Measurements from ENCODE around the gene SFXN3. TPM values are rescaled to one million over a fixed set of nuclear protein-coding genes. Genes with fewer than 3 reads are reported as not detected.

SFXN3 gene
- total RNA-seq, 1 experiment from 2014 or later = 35.2 TPM

GRCh38 chr10:100983868-100984671 lies 47.0 kb upstream of the SFXN3 start:
- no peaks in the 10 kb centered on the region for H3K27me3 ChIP-seq (ENCODE audit: insufficient read depth, low read depth)
- CTCF ChIA-PET = interaction anchor here (1.1 kb wide), 1 partner anchor 13 kb away, joined by 4 read pairs; no protein-coding TSS in a partner anchor
- H3K4me2 ChIP-seq = no peak overlapping the region
- no peak overlapping the region for H2AFZ ChIP-seq
- H3K4me1 ChIP-seq (replicated peaks; ENCODE audit: insufficient read depth) = peaks cover 4% of the 10 kb centered on the region
- no peaks in the 10 kb centered on the region for H4K20me1 ChIP-seq (ENCODE audit: insufficient read depth)
- no peaks in the 10 kb centered on the region for H3K9me2 ChIP-seq (ENCODE audit: insufficient read depth)
- H3K9me3 ChIP-seq (ENCODE audit: insufficient read depth, low read depth) = no peaks in the 10 kb centered on the region
- no peak overlapping the region for H3K4me3 ChIP-seq
- POLR2A ChIA-PET (ENCODE audit: unreplicated experiment) = no interaction called here
- no peak for TF ChIP-seq EZH2 (IDR thresholded peaks at IDR 0.05; ENCODE audit: low read depth)
- no peak for TF ChIP-seq CTCF (conservative IDR thresholded peaks at IDR 0.05)
- H3K36me3 ChIP-seq (ENCODE audit: low read depth) = no peaks in the 10 kb centered on the region
- DNase-seq = no peak
- no peak overlapping the region for H3K27ac ChIP-seq
- H3F3A ChIP-seq (ENCODE audit: insufficient read depth, low read depth) = no peaks in the 10 kb centered on the region
- BruUV-seq (replicated peaks) = no TSS peak
- peaks cover 33% of the 10 kb centered on the region for H3K79me2 ChIP-seq (ENCODE audit: low read depth)
- intact Hi-C loops (cut with micrococcal nuclease; ENCODE audit: unreplicated experiment) = no loop called here

- Histone ChIP-seq H3K4me1 (replicated peaks; ENCODE audit: insufficient read depth) (peaks cover 4% of the 10 kb centered on the region), H3K27me3 (ENCODE audit: insufficient read depth, low read depth) (no peaks in the 10 kb centered on the region), H3K4me2 (no peak overlapping the region), H3K9me2 (ENCODE audit: insufficient read depth) (no peaks in the 10 kb centered on the region), H3K79me2 (ENCODE audit: low read depth) (peaks cover 39% of the 10 kb centered on the region), H2AFZ (no peak overlapping the region), H3K4me3 (no peak overlapping the region), H4K20me1 (ENCODE audit: insufficient read depth) (no peaks in the 10 kb centered on the region), H3K9me3 (ENCODE audit: insufficient read depth, low read depth) (no peaks in the 10 kb centered on the region), H3K27ac (no peak overlapping the region), H3F3A (ENCODE audit: insufficient read depth, low read depth) (no peaks in the 10 kb centered on the region), H3K36me3 (ENCODE audit: low read depth) (no peaks in the 10 kb centered on the region)
- DNase-seq = no peak
- POLR2A ChIA-PET (ENCODE audit: unreplicated experiment) = no interaction called here
- CTCF ChIA-PET = interaction anchor here (1.1 kb wide), 1 partner anchor 12 kb away, joined by 4 read pairs; no protein-coding TSS in a partner anchor
- TF ChIP-seq EZH2 (IDR thresholded peaks at IDR 0.05; ENCODE audit: low read depth) = no peak
- no peak for TF ChIP-seq CTCF (conservative IDR thresholded peaks at IDR 0.05)
- no TSS peak for BruUV-seq (replicated peaks)
- intact Hi-C loops (cut with micrococcal nuclease; ENCODE audit: unreplicated experiment) = no loop called here
These were observed 46.3 kb upstream of the SFXN3 start for GRCh38 chr10:100984672-100985177.

- ChIA-PET CTCF (interaction anchor here (1.1 kb wide), 1 partner anchor 12 kb away, joined by 4 read pairs; no protein-coding TSS in a partner anchor), POLR2A (ENCODE audit: unreplicated experiment) (no interaction called here)
- H3K9me3 ChIP-seq (ENCODE audit: insufficient read depth, low read depth) = no peaks in the 10 kb centered on the region
- H4K20me1 ChIP-seq (ENCODE audit: insufficient read depth) = no peaks in the 10 kb centered on the region
- no peak overlapping the region for H2AFZ ChIP-seq
- H3K4me1 ChIP-seq (replicated peaks; ENCODE audit: insufficient read depth) = peaks cover 4% of the 10 kb centered on the region
- H3K9me2 ChIP-seq (ENCODE audit: insufficient read depth) = no peaks in the 10 kb centered on the region
- DNase-seq = no peak
- H3K27ac ChIP-seq = no peak overlapping the region
- H3K27me3 ChIP-seq (ENCODE audit: insufficient read depth, low read depth) = no peaks in the 10 kb centered on the region
- H3K79me2 ChIP-seq (ENCODE audit: low read depth) = peaks cover 44% of the 10 kb centered on the region
- H3K36me3 ChIP-seq (ENCODE audit: low read depth) = no peaks in the 10 kb centered on the region
- H3F3A ChIP-seq (ENCODE audit: insufficient read depth, low read depth) = peaks cover under 1% of the 10 kb centered on the region; the same call in 1 of the 2 replicates
- no TSS peak for BruUV-seq (replicated peaks)
- TF ChIP-seq CTCF (conservative IDR thresholded peaks at IDR 0.05) = no peak
- TF ChIP-seq EZH2 (IDR thresholded peaks at IDR 0.05; ENCODE audit: low read depth) = no peak
- intact Hi-C loops (cut with micrococcal nuclease; ENCODE audit: unreplicated experiment) = no loop called here
- H3K4me3 ChIP-seq = no peak overlapping the region
- no peak overlapping the region for H3K4me2 ChIP-seq
These were observed 45.7 kb upstream of the SFXN3 start for GRCh38 chr10:100985336-100985735.

Data from PC-9 (cell line).